ENCODE data around the gene HDAC9. TPM values are rescaled to one million over a fixed set of nuclear protein-coding genes. Genes with fewer than 3 reads are reported as not detected.

Gene HDAC9
- total RNA-seq, 4 donors from 2014 or later, result 54.8 to 96.2 (median 87.2) TPM

DNA sequence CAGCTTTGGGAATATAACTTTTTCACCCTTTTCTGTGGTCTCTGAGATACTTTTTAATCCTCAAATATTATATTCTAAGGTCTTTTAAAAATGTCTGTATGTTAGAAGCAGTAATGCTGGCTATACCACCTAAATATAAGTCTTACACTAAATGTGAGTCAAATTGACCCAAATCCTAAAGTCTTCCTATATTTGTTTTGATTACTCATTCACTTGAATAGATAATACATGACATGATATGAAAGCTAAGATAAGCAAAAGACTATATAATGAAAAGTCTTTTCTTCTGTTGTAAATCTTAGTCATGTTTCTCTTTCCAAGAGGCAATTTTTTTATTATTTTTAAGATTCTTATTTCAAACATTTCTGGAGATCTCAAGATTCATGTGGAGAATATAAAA is 64.2 kb downstream of the HDAC9 start:
- Histone ChIP-seq H3K36me3 (no peaks in the 10 kb centered on the region), H3K9me3 (no peaks in the 10 kb centered on the region), H3K27ac (no peak overlapping the region), H3K4me3 (no peak overlapping the region), H3K4me1 (peaks cover 0 to 7% of the 10 kb centered on the region in 2 donors), H3K27me3 (no peaks in the 10 kb centered on the region)
- DNase-seq, result no peak
- intact Hi-C loops (cut with DNase I; ENCODE audit: low total_unique reads), result no loop called here
- TF ChIP-seq CTCF (IDR thresholded peaks at IDR 0.05), result no peak
- no peak for TF ChIP-seq POLR2A (IDR thresholded peaks at IDR 0.05)

DNA sequence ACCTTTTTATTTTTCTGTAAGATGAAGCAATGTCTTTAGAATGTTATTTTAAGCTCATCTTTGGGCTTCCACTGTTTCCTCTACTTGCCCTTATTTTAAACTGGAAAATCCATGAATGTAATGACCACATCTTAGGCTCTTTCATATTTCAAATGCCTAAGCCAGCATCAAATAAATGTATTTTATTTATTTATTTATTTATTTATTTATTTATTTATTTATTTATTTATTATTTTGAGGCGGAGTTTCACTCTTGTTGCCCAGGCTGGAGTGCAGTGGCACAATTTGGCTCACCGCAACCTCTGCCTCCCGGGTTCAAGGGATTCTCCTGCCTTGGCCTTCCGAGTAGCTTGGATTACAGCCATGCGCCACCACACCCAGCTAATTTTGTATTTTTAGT is 69.2 kb downstream of the HDAC9 start:
- Histone ChIP-seq H3K27ac (peak overlapping the region; percentile 10 to 31), H3K4me3 (no peak overlapping the region), H3K27me3 (no peaks in the 10 kb centered on the region), H3K9me3 (no peaks in the 10 kb centered on the region), H3K4me1 (no peaks in the 10 kb centered on the region), H3K36me3 (no peaks in the 10 kb centered on the region)
- TF ChIP-seq CTCF (IDR thresholded peaks at IDR 0.05) (no peak), POLR2A (IDR thresholded peaks at IDR 0.05) (no peak)
- no peak for DNase-seq
- intact Hi-C loops (cut with DNase I; ENCODE audit: low total_unique reads), result no loop called here

DNA sequence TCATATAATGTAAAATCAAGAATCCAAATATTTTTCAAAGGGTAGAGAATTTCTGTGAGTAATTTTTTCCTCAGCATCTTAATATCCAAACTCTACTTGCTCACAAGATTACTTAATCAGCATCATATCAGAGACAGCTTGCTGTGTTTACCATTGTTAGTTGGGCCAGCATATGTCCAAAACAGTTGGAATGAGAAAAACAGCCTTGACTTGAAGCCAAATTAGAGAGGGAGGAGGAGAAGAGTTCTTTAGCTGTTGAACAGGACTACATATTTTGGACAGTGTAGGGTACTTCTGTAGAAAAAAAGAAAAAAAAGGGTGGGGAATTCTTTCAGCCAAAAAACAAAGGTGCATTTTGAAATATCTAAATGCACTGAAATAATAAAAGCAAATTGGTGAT is 69.8 kb downstream of the HDAC9 start:
- Histone ChIP-seq H3K36me3 (no peaks in the 10 kb centered on the region), H3K27ac (peak overlapping the region; percentile 10 to 31), H3K27me3 (no peaks in the 10 kb centered on the region), H3K4me1 (no peaks in the 10 kb centered on the region), H3K9me3 (no peaks in the 10 kb centered on the region), H3K4me3 (no peak overlapping the region)
- TF ChIP-seq POLR2A (IDR thresholded peaks at IDR 0.05), result no peak
- no peak for TF ChIP-seq CTCF (IDR thresholded peaks at IDR 0.05)
- intact Hi-C loops (cut with DNase I; ENCODE audit: low total_unique reads), result no loop called here
- no peak for DNase-seq

GRCh38 chr7:18566205-18566604 is 70.7 kb downstream of the HDAC9 start:
- Histone ChIP-seq H3K4me3 (no peak overlapping the region), H3K9me3 (no peaks in the 10 kb centered on the region), H3K27ac (peak overlapping the region; percentile 9 to 31), H3K27me3 (no peaks in the 10 kb centered on the region), H3K36me3 (no peaks in the 10 kb centered on the region), H3K4me1 (no peaks in the 10 kb centered on the region)
- TF ChIP-seq POLR2A (IDR thresholded peaks at IDR 0.05), result no peak
- no peak for TF ChIP-seq CTCF (IDR thresholded peaks at IDR 0.05)
- DNase-seq, result no peak
- intact Hi-C loops (cut with DNase I; ENCODE audit: low total_unique reads), result no loop called here

- H3K27me3 ChIP-seq, result no peaks in the 10 kb centered on the region
- no peaks in the 10 kb centered on the region for H3K36me3 ChIP-seq
- no peak overlapping the region for H3K27ac ChIP-seq
- no peak overlapping the region for H3K4me3 ChIP-seq
- no peaks in the 10 kb centered on the region for H3K9me3 ChIP-seq
- intact Hi-C loops (cut with DNase I; ENCODE audit: low total_unique reads), result no loop called here
- no peak for DNase-seq
- TF ChIP-seq CTCF (IDR thresholded peaks at IDR 0.05) (no peak), POLR2A (IDR thresholded peaks at IDR 0.05) (no peak)
- no peaks in the 10 kb centered on the region for H3K4me1 ChIP-seq
Observed at GRCh38 chr7:18566829-18567228, 71.3 kb downstream of the HDAC9 start.
